Keratinocyte (primary cell): Measurements from ENCODE around the gene TIMD4. TPM values are rescaled to one million over a fixed set of nuclear protein-coding genes. Genes with fewer than 3 reads are reported as not detected.

ENCODE experiments used
- DNase-seq: peaks from one replicate; pipeline ENCODE4 v3.0.0-alpha.2; 2011; ENCODE audit warnings: low read depth, missing footprints, low spot score
- FAIRE-seq: peaks from 2 replicates; lab custom pipeline; 2011; peaks lifted over from hg19 to GRCh38; lab: Jason Lieb, UNC
- H2AFZ ChIP-seq: 2 replicates; pipeline ENCODE4 v1.6.0; 2012; ENCODE audit warnings: low read length, control low read depth, inconsistent platforms; ENCODE audit not compliant: control insufficient read depth
- H3K27ac ChIP-seq: 2 replicates; pipeline ENCODE4 v1.5.1; 2011; ENCODE audit warnings: low read length; ENCODE audit not compliant: control insufficient read depth, insufficient read depth
- H3K27me3 ChIP-seq: 3 replicates; pipeline ENCODE4 v1.6.0; 2011; ENCODE audit warnings: low read length; ENCODE audit not compliant: control insufficient read depth, insufficient read depth; ENCODE audit errors: extremely low read depth
- H3K36me3 ChIP-seq, 2 experiments: 2 replicates in 1 of 2; 3 replicates in 1 of 2; pipeline ENCODE4 v1.5.1; 2011; ENCODE audit warnings: low read length in 2 of 2, mild to moderate bottlenecking in 1 of 2; ENCODE audit not compliant: control insufficient read depth in 2 of 2, insufficient read depth in 2 of 2; ENCODE audit errors: extremely low read depth in 1 of 2
- H3K4me1 ChIP-seq: 3 replicates; pipeline ENCODE4 v1.5.1; 2011; ENCODE audit warnings: low read length; ENCODE audit not compliant: control insufficient read depth, insufficient read depth; ENCODE audit errors: extremely low read depth
- H3K4me2 ChIP-seq: 3 replicates; pipeline ENCODE4 v1.6.0; 2011; ENCODE audit warnings: low read depth, low read length; ENCODE audit not compliant: control insufficient read depth, insufficient read depth; ENCODE audit errors: extremely low read depth
- H3K4me3 ChIP-seq, 3 experiments: fragments of 200-600 bp in 1 of 3; sonication (generic) in 1 of 3; 2 replicates in 2 of 3; 3 replicates in 1 of 3; pipeline ENCODE4 v1.5.1; 2011 to 2016; ENCODE audit warnings: low read length in 3 of 3, mild to moderate bottlenecking in 3 of 3, control low read depth in 2 of 3, inconsistent platforms in 1 of 3, low read depth in 1 of 3, mixed read lengths in 1 of 3, mixed run types in 1 of 3, moderate library complexity in 1 of 3; ENCODE audit not compliant: control insufficient read depth in 2 of 3, insufficient read depth in 2 of 3; ENCODE audit errors: extremely low read depth in 1 of 3
- H3K79me2 ChIP-seq: 2 replicates; pipeline ENCODE4 v1.6.0; 2012; ENCODE audit warnings: low read length; ENCODE audit not compliant: control insufficient read depth, insufficient read depth
- H3K9ac ChIP-seq: 3 replicates; pipeline ENCODE4 v1.6.0; 2011; ENCODE audit warnings: low read length; ENCODE audit not compliant: control insufficient read depth, insufficient read depth; ENCODE audit errors: extremely low read depth
- H3K9me1 ChIP-seq: 3 replicates; pipeline ENCODE4 v1.6.0; 2011; ENCODE audit warnings: low read length; ENCODE audit not compliant: control insufficient read depth, insufficient read depth; ENCODE audit errors: extremely low read depth
- H3K9me3 ChIP-seq: 2 replicates; pipeline ENCODE4 v1.5.1; 2012; ENCODE audit warnings: low read depth, low read length; ENCODE audit not compliant: control insufficient read depth
- H4K20me1 ChIP-seq: 3 replicates; pipeline ENCODE4 v1.6.0; 2011; ENCODE audit warnings: low read length; ENCODE audit not compliant: control insufficient read depth, insufficient read depth; ENCODE audit errors: extremely low read depth
- CTCF ChIP-seq, 3 experiments: IDR thresholded peaks in 1 of 3; conservative IDR thresholded peaks in 1 of 3; optimal IDR thresholded peaks in 1 of 3; 2 replicates in 2 of 3; 3 replicates in 1 of 3; pipeline versions ENCODE3 to v1.5.1; 2011; ENCODE audit warnings: low read length in 3 of 3, mild to moderate bottlenecking in 3 of 3, moderate library complexity in 2 of 3, control low read depth in 1 of 3, inconsistent platforms in 1 of 3; ENCODE audit not compliant: insufficient read depth in 2 of 3; ENCODE audit errors: extremely low read depth in 1 of 3
- EZH2 ChIP-seq: IDR thresholded peaks from one replicate; pipeline ENCODE4 v1.6.1; 2012; ENCODE audit warnings: inconsistent platforms, mild to moderate bottlenecking, low read length, moderate library complexity
- dilution Hi-C: fragments of 300-500 bp; cut with MboI; formaldehyde crosslinking; loops from one replicate; pipeline ENCODE4 v1.7.0; 2020; ENCODE audit warnings: low sequenced_read_pairs; ENCODE audit not compliant: extremely low pct_ligation_motif_present
- polyA plus RNA-seq, 5 experiments: library from polyadenylated mRNA; depleted of rRNA in 3 of 5; stranded (reverse) in 3 of 5; stranded (forward) in 1 of 5; unstranded in 1 of 5; fragments of >200 nt; gene quantifications; 1 replicate in 1 of 5; 2 replicates in 3 of 5; 3 replicates in 1 of 5; pipeline versions ENCODE4 v1.2.1 to v1.2.3, GENCODE V29; 2011 to 2012; ENCODE audit warnings: missing spikeins in 2 of 5, low read depth in 1 of 5, low replicate concordance in 1 of 5

TIMD4 gene
- polyA plus RNA-seq, 1 donor (not counting 4 experiments of a cell fraction or from before 2014, with no cell fraction given) = not detected

GRCh38 chr5:156918311-156918845 lies 44.6 kb downstream of the TIMD4 start:
- no peak overlapping the region for H3K9ac ChIP-seq
- H3K9me1 ChIP-seq = no peaks in the 10 kb centered on the region
- H3K9me3 ChIP-seq = peaks cover 2% of the 10 kb centered on the region
- DNase-seq (no peak), FAIRE-seq (no peak)
- no peaks in the 10 kb centered on the region for H3K36me3 ChIP-seq
- dilution Hi-C loops = no loop called here
- no peak overlapping the region for H2AFZ ChIP-seq
- H4K20me1 ChIP-seq = no peaks in the 10 kb centered on the region
- no peak for TF ChIP-seq EZH2
- no peak for TF ChIP-seq CTCF (optimal IDR thresholded peaks at IDR 0.05 in 1 of 3, IDR thresholded peaks at IDR 0.05 in 1 of 3, conservative IDR thresholded peaks at IDR 0.05 in 1 of 3; ENCODE audit: extremely low read depth in 1 of 3, insufficient read depth in 2 of 3, low read length in 3 of 3)
- H3K79me2 ChIP-seq = no peaks in the 10 kb centered on the region
- no peak overlapping the region for H3K27ac ChIP-seq
- no peak overlapping the region for H3K4me2 ChIP-seq
- no peaks in the 10 kb centered on the region for H3K27me3 ChIP-seq
- H3K4me1 ChIP-seq = no peaks in the 10 kb centered on the region
- H3K4me3 ChIP-seq = no peak overlapping the region

- no peaks in the 10 kb centered on the region for H3K27me3 ChIP-seq
- no peaks in the 10 kb centered on the region for H3K4me1 ChIP-seq
- no peaks in the 10 kb centered on the region for H3K79me2 ChIP-seq
- no peaks in the 10 kb centered on the region for H3K36me3 ChIP-seq
- H3K9me3 ChIP-seq = peaks cover 2% of the 10 kb centered on the region
- no peaks in the 10 kb centered on the region for H4K20me1 ChIP-seq
- no peak overlapping the region for H3K4me2 ChIP-seq
- TF ChIP-seq CTCF (optimal IDR thresholded peaks at IDR 0.05 in 1 of 3, IDR thresholded peaks at IDR 0.05 in 1 of 3, conservative IDR thresholded peaks at IDR 0.05 in 1 of 3; ENCODE audit: extremely low read depth in 1 of 3, insufficient read depth in 2 of 3, low read length in 3 of 3) (no peak), EZH2 (no peak)
- H3K27ac ChIP-seq = no peak overlapping the region
- FAIRE-seq (no peak), DNase-seq (no peak)
- H3K9me1 ChIP-seq = no peaks in the 10 kb centered on the region
- no peak overlapping the region for H3K4me3 ChIP-seq
- no peak overlapping the region for H3K9ac ChIP-seq
- dilution Hi-C loops = no loop called here
- no peak overlapping the region for H2AFZ ChIP-seq
Measured at GRCh38 chr5:156914371-156914737, 48.7 kb downstream of the TIMD4 start.
